Right lobe of liver (tissue), 4 donors: ENCODE measurements around the gene TM7SF3.

Experiments
- POLR2A ChIP-seq: fragments of 450-650 bp; IDR thresholded peaks from one replicate; pipeline ENCODE4 v1.6.1; 2017; ENCODE audit warnings: antibody characterized with exemption, mild to moderate bottlenecking
- TF ChIP-seq, protein P1 (sequence below), 4 donors: fragments of 200-600 bp in 3 of 4; fragments of 450-650 bp in 1 of 4; IDR thresholded peaks; one replicate each; pipeline versions ENCODE4 v1.5.1 to v1.8.0; 2016 to 2022; ENCODE audit warnings: antibody characterized with exemption in 4 of 4, mild to moderate bottlenecking in 2 of 4
- donor health status: DM: no; HTN: no; CAD: no.
- donor health status: DM: no; HTN: no; CAD: no.
- donor health status: DM: no; HTN: yes; CAD: no.

DNA sequence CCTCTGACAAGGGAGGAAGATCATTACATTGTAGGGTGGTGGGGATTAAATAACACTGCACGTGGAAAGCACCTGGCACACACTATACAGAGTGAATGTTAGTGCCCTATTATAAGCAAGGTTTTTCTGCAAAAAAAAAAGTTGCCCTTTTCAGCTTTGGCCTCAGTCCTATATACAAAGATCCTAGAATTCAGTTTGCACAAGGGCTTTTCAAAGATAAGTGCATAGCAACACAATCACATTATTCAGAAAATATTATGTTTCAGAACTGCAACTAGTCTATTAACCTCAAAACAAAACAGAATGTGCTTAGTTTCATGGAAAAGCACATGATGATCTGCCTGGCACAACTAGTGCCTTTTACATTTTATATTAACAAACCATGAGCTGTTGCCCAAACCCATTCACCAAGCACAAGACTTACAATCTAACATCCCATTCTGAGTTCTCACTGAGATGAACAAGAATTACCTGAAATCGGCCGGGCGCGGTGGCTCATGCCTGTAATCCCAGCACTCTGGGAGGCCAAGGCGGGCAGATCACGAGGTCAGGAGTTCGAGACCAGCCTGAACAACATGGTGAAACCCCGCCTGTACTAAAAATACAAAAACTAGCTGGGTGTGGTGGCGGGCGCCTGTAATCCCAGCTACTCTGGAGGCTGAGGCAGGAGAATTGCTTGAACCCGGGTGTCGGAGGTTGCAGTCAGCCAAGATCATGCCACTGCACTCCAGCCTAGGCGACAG, 1.8 kb downstream of the TM7SF3 start:
- TF ChIP-seq POLR2A, result no peak
- TF ChIP-seq, protein P1, sequence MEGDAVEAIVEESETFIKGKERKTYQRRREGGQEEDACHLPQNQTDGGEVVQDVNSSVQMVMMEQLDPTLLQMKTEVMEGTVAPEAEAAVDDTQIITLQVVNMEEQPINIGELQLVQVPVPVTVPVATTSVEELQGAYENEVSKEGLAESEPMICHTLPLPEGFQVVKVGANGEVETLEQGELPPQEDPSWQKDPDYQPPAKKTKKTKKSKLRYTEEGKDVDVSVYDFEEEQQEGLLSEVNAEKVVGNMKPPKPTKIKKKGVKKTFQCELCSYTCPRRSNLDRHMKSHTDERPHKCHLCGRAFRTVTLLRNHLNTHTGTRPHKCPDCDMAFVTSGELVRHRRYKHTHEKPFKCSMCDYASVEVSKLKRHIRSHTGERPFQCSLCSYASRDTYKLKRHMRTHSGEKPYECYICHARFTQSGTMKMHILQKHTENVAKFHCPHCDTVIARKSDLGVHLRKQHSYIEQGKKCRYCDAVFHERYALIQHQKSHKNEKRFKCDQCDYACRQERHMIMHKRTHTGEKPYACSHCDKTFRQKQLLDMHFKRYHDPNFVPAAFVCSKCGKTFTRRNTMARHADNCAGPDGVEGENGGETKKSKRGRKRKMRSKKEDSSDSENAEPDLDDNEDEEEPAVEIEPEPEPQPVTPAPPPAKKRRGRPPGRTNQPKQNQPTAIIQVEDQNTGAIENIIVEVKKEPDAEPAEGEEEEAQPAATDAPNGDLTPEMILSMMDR (IDR thresholded peaks at IDR 0.05), result no peak
